ENCODE data around the gene PARP1.

- TF ChIP-seq EZH2 (IDR thresholded peaks at IDR 0.05; ENCODE audit: insufficient read depth, poor library complexity, severe bottlenecking) (no peak), EZH2phosphoT487 (IDR thresholded peaks at IDR 0.05; ENCODE audit: insufficient read depth, low read depth) (no peak)
Observed at GRCh38 chr1:226365831-226366231, 42.1 kb downstream of the PARP1 start.
